GM18858 (cell line): ENCODE data around the gene TAF1B.

Experiments
- ATAC-seq: cut with Tn5 transposase; IDR thresholded peaks from one replicate; pipeline ENCODE4 v1.9.1; 2021; ENCODE audit not compliant: unreplicated experiment

Gene TAF1B

GRCh38 chr2:9982891-9983290 is 139.6 kb downstream of the TAF1B start:
- ATAC-seq, result no peak

- no peak for ATAC-seq
These were observed 140.3 kb downstream of the TAF1B start for GRCh38 chr2:9983401-9984216.
